ENCODE data around the gene PGC.

The PGC gene

DNA sequence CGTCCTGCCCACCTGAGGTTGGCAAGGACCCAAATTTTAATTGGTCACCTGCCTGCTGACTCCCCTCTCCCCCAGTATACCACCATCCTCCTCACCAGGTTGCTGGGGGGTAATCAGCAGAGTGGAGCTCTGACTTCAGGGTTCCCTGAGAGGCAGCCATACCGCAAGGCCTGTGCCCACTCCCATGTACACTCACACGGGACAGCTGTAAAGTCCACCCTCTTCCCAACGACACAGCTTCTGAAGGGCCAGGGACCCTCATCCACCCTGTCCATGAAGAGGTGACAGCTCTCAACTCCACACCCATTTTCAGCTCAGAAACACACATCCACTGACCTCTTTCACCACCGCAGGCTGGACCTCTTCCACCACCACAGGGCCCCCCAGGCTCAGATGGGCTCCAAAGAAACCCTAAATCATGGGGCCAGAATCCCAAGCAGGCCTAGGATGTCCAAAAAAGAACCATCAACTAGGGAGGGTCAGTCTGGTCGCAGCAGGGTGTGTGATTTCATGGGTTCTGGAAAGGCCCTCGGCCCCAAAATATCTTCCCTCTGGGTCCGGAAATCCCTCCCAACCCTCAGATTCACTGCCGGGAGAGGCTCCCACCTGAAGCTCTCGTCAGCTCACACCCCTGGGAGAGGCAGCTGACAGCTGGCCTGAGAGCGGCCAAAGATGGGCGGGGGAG, 41.7 kb downstream of the PGC start:
- no peak for FAIRE-seq
- TF ChIP-seq POLR2A (IDR thresholded peaks at IDR 0.05; ENCODE audit: low read depth, low read length) (no peak), TAF1 (IDR thresholded peaks at IDR 0.05; ENCODE audit: borderline replicate concordance, low read depth, low read length) (no peak), POLR2AphosphoS5 (IDR thresholded peaks at IDR 0.05; ENCODE audit: low read depth, low read length) (no peak; the same call in 1 of the 2 replicates)

GRCh38 chr6:41704656-41705310, 42.4 kb downstream of the PGC start:
- no peak for TF ChIP-seq TAF1 (IDR thresholded peaks at IDR 0.05; ENCODE audit: borderline replicate concordance, low read depth, low read length)
- peak; percentile 63 for TF ChIP-seq POLR2AphosphoS5 (IDR thresholded peaks at IDR 0.05; ENCODE audit: low read depth, low read length)
- FAIRE-seq (peak; percentile 86), DNase-seq (ENCODE audit: insufficient read length) (no peak)

More for the DNA sequence above, 41.7 kb downstream of the PGC start:
- DNase-seq (ENCODE audit: insufficient read length) = no peak

GRCh38 chr6:41704028-41704427, 43.2 kb downstream of the PGC start:
- no peak for FAIRE-seq

DNA sequence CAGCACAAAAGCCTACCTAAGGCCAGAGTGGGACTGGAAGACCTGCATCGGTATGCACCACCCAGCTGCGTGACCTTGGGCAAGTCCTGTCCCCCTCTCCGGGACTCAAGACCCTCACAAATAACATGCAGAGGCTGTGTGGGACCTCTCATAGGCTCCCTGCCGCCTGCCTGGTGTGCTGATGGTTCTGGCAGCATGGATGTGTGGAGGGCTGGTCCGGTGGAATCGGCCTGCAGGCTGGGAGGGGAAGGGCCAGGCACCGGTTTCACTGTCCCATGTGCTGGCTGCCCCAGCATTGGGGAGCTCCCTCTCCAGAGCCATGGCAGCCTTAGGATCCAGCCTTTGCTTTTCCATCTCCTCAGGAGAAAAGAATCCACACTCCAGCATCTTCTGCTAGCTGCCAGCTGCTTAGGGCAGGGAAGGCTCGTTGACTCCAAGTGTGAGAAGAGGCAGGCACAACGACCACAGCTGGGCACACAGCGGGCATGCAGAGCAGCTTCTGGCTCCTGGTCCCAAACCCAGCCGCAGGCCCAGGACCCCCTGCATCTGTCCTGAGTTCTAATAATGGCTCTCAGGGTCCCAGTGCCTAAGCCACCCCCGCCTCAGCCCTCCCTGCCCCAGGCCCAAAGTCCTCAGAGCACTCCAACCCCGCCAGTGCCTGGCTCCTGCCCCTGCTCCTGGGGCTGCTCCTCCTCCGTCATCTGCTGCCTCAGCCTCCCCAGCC, 44.3 kb downstream of the PGC start:
- no peak for FAIRE-seq
- TF ChIP-seq POLR2A (IDR thresholded peaks at IDR 0.05; ENCODE audit: low read depth, low read length) = no peak
- TF ChIP-seq TAF1 (IDR thresholded peaks at IDR 0.05; ENCODE audit: borderline replicate concordance, low read depth, low read length) = no peak
- TF ChIP-seq POLR2AphosphoS5 (IDR thresholded peaks at IDR 0.05; ENCODE audit: low read depth, low read length) = no peak
- no peak for DNase-seq (ENCODE audit: insufficient read length)

More at GRCh38 chr6:41704028-41704427, 43.2 kb downstream of the PGC start:
- no peak for TF ChIP-seq POLR2AphosphoS5 (IDR thresholded peaks at IDR 0.05; ENCODE audit: low read depth, low read length)
- no peak for TF ChIP-seq POLR2A (IDR thresholded peaks at IDR 0.05; ENCODE audit: low read depth, low read length)
- TF ChIP-seq TAF1 (IDR thresholded peaks at IDR 0.05; ENCODE audit: borderline replicate concordance, low read depth, low read length) = no peak
- no peak for DNase-seq (ENCODE audit: insufficient read length)

GRCh38 chr6:41702089-41702745, 45.0 kb downstream of the PGC start:
- TF ChIP-seq POLR2AphosphoS5 (IDR thresholded peaks at IDR 0.05; ENCODE audit: low read depth, low read length) (no peak; the same call in 1 of the 2 replicates), TAF1 (IDR thresholded peaks at IDR 0.05; ENCODE audit: borderline replicate concordance, low read depth, low read length) (no peak), POLR2A (IDR thresholded peaks at IDR 0.05; ENCODE audit: low read depth, low read length) (no peak)
- FAIRE-seq = no peak
- no peak for DNase-seq (ENCODE audit: insufficient read length)

GRCh38 chr6:41700463-41701347, 46.5 kb downstream of the PGC start:
- TF ChIP-seq TAF1 (IDR thresholded peaks at IDR 0.05; ENCODE audit: borderline replicate concordance, low read depth, low read length) (no peak), POLR2AphosphoS5 (IDR thresholded peaks at IDR 0.05; ENCODE audit: low read depth, low read length) (0 out of 2 replicates have a peak, but pooled peaks have one; percentile 7)
- no peak for DNase-seq (ENCODE audit: insufficient read length)

DNA sequence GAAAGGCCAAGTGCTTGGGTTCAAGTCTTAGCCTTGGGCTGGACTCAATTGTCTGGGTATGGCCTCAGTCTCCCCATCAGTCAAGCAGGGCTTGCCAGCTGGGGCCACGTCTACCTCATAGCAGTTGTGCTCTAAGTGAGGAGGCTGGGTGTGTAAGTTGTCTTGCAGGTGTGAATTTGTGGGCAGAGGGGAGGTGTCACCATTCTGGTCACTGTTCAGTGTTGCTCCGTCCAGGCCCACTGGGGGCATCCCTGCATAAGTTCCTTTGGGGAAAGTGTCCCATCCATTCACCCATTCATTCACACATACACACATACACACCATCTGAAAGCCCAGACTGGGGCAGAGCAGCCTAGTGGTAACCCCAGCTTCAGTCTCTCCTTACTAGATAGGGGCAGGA, 48.1 kb downstream of the PGC start:
- TF ChIP-seq POLR2A (IDR thresholded peaks at IDR 0.05; ENCODE audit: low read depth, low read length) (no peak), TAF1 (IDR thresholded peaks at IDR 0.05; ENCODE audit: borderline replicate concordance, low read depth, low read length) (no peak), POLR2AphosphoS5 (IDR thresholded peaks at IDR 0.05; ENCODE audit: low read depth, low read length) (no peak)
- DNase-seq (ENCODE audit: insufficient read length) = no peak
- no peak for FAIRE-seq

More at GRCh38 chr6:41700463-41701347, 46.5 kb downstream of the PGC start:
- FAIRE-seq = no peak

DNA sequence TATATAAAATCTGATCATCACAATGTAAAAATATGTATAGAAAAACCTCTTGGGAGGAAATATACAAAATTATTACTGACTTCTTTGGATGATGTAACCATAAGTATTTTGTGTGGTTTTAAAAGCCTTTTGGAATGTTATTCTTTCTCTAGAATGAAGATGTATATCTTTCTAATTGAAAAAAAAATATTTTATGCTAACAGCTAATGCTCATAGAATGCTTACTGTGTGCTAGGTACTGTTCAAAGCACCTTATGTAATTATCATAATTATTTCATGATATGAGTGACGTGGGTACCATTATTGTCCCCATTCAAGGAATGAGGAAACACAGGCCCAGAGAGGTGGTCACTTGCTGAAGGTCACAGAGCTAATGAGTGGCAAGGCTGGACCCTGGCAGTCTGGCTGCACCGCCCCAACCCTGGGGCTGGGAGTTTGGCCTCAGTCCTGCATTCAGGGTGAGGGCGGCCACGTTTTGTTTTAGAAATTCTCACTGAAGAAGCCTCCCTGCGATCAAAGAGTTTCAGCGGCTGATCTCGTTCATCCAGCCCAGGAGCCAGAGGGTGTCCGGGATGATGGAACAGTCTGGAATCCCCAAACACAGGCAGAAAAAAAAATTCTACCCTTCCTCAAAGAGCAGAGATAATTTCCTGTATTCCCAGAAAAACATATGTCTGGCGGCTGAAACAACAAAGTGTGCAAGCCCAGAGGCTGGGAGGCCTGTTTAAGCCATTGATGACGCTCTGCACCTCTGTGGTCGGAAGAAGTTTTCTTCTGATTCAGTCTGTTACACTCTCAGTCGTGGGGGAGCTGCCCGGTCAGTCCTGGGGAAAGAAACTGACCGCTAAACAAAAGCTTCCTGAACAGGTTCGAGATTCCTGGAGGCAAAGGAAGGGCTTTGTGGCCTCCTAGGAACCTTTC, 49.1 kb downstream of the PGC start:
- FAIRE-seq (no peak), DNase-seq (ENCODE audit: insufficient read length) (no peak)
- TF ChIP-seq POLR2A (IDR thresholded peaks at IDR 0.05; ENCODE audit: low read depth, low read length) (no peak), POLR2AphosphoS5 (IDR thresholded peaks at IDR 0.05; ENCODE audit: low read depth, low read length) (no peak), TAF1 (IDR thresholded peaks at IDR 0.05; ENCODE audit: borderline replicate concordance, low read depth, low read length) (no peak)

- no peak for TF ChIP-seq TAF1 (IDR thresholded peaks at IDR 0.05; ENCODE audit: borderline replicate concordance, low read depth, low read length)
- TF ChIP-seq POLR2AphosphoS5 (IDR thresholded peaks at IDR 0.05; ENCODE audit: low read depth, low read length) = no peak
- no peak for TF ChIP-seq POLR2A (IDR thresholded peaks at IDR 0.05; ENCODE audit: low read depth, low read length)
- FAIRE-seq (no peak), DNase-seq (ENCODE audit: insufficient read length) (no peak)
Measured at GRCh38 chr6:41696788-41697187, 50.4 kb downstream of the PGC start.

Measured in GM12892 (cell line).